ENCODE measurements around the gene ISLR.

Gene ISLR

GRCh38 chr15:74213858-74214284 is 40.4 kb downstream of the ISLR start:
- no peak for TF ChIP-seq CTCF (IDR thresholded peaks at IDR 0.05; ENCODE audit: low read length, missing control alignments)

GRCh38 chr15:74214324-74215021 is 41.0 kb downstream of the ISLR start:
- no peak for DNase-seq (ENCODE audit: low read depth)
- no peak overlapping the region for H3K4me3 ChIP-seq (replicated peaks; ENCODE audit: low read depth, low read length)
- no peak for TF ChIP-seq CTCF (IDR thresholded peaks at IDR 0.05; ENCODE audit: low read length, missing control alignments)

More at GRCh38 chr15:74213858-74214284, 40.4 kb downstream of the ISLR start:
- DNase-seq (ENCODE audit: low read depth), result no peak
- no peak overlapping the region for H3K4me3 ChIP-seq (replicated peaks; ENCODE audit: low read depth, low read length)

GRCh38 chr15:74215958-74216357 is 42.4 kb downstream of the ISLR start:
- no peak overlapping the region for H3K4me3 ChIP-seq (replicated peaks; ENCODE audit: low read depth, low read length)
- no peak for TF ChIP-seq CTCF (IDR thresholded peaks at IDR 0.05; ENCODE audit: low read length, missing control alignments)
- DNase-seq (ENCODE audit: low read depth), result no peak

GRCh38 chr15:74216949-74217348 is 43.4 kb downstream of the ISLR start:
- no peak for TF ChIP-seq CTCF (IDR thresholded peaks at IDR 0.05; ENCODE audit: low read length, missing control alignments)
- H3K4me3 ChIP-seq (replicated peaks; ENCODE audit: low read depth, low read length), result no peak overlapping the region
- DNase-seq (ENCODE audit: low read depth), result no peak

GRCh38 chr15:74217907-74218885 is 44.7 kb downstream of the ISLR start:
- DNase-seq (ENCODE audit: low read depth), result no peak
- no peak overlapping the region for H3K4me3 ChIP-seq (replicated peaks; ENCODE audit: low read depth, low read length)
- no peak for TF ChIP-seq CTCF (IDR thresholded peaks at IDR 0.05; ENCODE audit: low read length, missing control alignments)

GRCh38 chr15:74220475-74221248 is 47.2 kb downstream of the ISLR start:
- H3K4me3 ChIP-seq (replicated peaks; ENCODE audit: low read depth, low read length), result no peak overlapping the region

More at GRCh38 chr15:74220475-74221248, 47.2 kb downstream of the ISLR start:
- no peak for DNase-seq (ENCODE audit: low read depth)
- TF ChIP-seq CTCF (IDR thresholded peaks at IDR 0.05; ENCODE audit: low read length, missing control alignments), result no peak

Data from fibroblast of pulmonary artery (primary cell).